ENCODE results near the gene HNRNPK. TPM values are rescaled to one million over a fixed set of nuclear protein-coding genes. Genes with fewer than 3 reads are reported as not detected.
A peak's percentile ranks its signal among the peaks of the same experiment; 100 is the strongest.

Gene HNRNPK
- total RNA-seq, 4 donors from 2014 or later, result 282 to 404 (median 349) TPM

GRCh38 chr9:83977196-83977595, 2.8 kb downstream of the HNRNPK start:
- Histone ChIP-seq H3K27ac (peak overlapping the region in 1 of 4 donors; percentile 99), H3K36me3 (peaks cover 15 to 48% (median 24%) of the 10 kb centered on the region in 3 donors), H3K4me1 (peaks cover 6 to 65% (median 23%) of the 10 kb centered on the region in 4 donors), H3K4me3 (peak overlapping the region in 1 of 4 donors; percentile 90), H3K27me3 (no peaks in the 10 kb centered on the region), H3K9me3 (no peaks in the 10 kb centered on the region)
- DNase-seq (ENCODE audit: low spot score in 2 of 2), result no peak
- TF ChIP-seq CTCF (IDR thresholded peaks at IDR 0.05), result no peak
- TF ChIP-seq EP300 (IDR thresholded peaks at IDR 0.05), result no peak
- WGBS, 2 donors, result 42 to 53% methylated on average over 1 of the region's 1 CpG

DNA sequence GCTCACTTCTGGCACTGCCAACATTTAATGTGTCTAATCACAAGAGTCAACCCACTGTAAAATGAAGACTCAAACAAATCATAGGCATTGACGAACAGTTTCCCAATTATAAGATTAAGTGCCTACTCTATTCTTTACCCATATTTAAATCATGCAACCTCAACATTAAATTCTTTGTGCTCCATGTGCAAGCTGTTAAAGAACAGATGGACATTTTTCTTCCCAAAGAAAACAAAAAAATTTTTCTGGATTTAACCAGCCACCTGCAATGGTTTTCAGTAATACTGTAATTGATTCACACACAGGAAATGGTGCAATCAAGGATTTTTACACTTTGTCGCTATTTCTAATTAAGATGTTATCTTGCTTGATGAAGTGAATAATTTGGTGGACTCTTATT, 3.6 kb downstream of the HNRNPK start:
- Histone ChIP-seq H3K36me3 (peaks cover 21 to 57% (median 26%) of the 10 kb centered on the region in 3 donors), H3K4me1 (peaks cover 6 to 65% (median 18%) of the 10 kb centered on the region in 4 donors), H3K27me3 (no peaks in the 10 kb centered on the region), H3K4me3 (no peak overlapping the region), H3K9me3 (no peaks in the 10 kb centered on the region), H3K27ac (no peak overlapping the region)
- DNase-seq (ENCODE audit: low spot score in 2 of 2), result no peak
- 52 to 62% methylated on average over 2 of the region's 2 CpGs for WGBS, 2 donors
- no peak for TF ChIP-seq POLR2A (IDR thresholded peaks at IDR 0.05)
- TF ChIP-seq EP300 (IDR thresholded peaks at IDR 0.05), result no peak
- TF ChIP-seq CTCF (IDR thresholded peaks at IDR 0.05), result no peak

DNA sequence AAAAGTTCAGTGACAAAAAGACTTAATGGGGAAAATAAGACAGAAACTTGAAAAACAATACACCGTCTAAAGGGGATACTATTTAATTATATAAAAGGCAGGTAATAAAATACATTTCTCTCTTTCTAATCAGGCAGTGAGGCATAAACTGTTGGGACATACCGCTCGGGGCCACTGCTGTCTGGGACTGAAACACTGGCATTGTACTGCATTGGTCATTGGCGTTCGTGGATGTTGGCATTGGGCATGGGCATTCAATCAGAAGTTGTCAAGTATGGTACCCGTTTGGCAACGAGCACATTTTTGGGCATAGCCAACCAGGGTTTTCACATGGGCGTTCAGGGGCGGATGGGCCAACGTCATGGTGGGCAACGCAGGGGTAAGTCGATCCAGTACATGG, 4.7 kb downstream of the HNRNPK start:
- H3K9me3 ChIP-seq, result no peaks in the 10 kb centered on the region
- 84 to 91% methylated on average over 12 of the region's 12 CpGs for WGBS, 2 donors
- peaks cover 28 to 67% (median 32%) of the 10 kb centered on the region in 3 donors for H3K36me3 ChIP-seq
- H3K4me3 ChIP-seq, result no peak overlapping the region
- no peak for TF ChIP-seq EP300 (IDR thresholded peaks at IDR 0.05)
- TF ChIP-seq POLR2A (IDR thresholded peaks at IDR 0.05), result no peak
- no peaks in the 10 kb centered on the region for H3K27me3 ChIP-seq
- no peak for DNase-seq (ENCODE audit: low spot score in 2 of 2)
- H3K27ac ChIP-seq, result no peak overlapping the region
- peaks cover 6 to 64% (median 18%) of the 10 kb centered on the region in 4 donors for H3K4me1 ChIP-seq

- TF ChIP-seq EP300 (IDR thresholded peaks at IDR 0.05), result no peak
- TF ChIP-seq CTCF (IDR thresholded peaks at IDR 0.05), result no peak
- TF ChIP-seq POLR2A (IDR thresholded peaks at IDR 0.05), result no peak
- H3K27ac ChIP-seq, result no peak overlapping the region
- 81 to 82% methylated on average over 2 of the region's 2 CpGs for WGBS, 2 donors
- H3K36me3 ChIP-seq, result peaks cover 28 to 95% (median 43%) of the 10 kb centered on the region in 3 donors
- no peak for DNase-seq (ENCODE audit: low spot score in 2 of 2)
- H3K9me3 ChIP-seq, result no peaks in the 10 kb centered on the region
- H3K27me3 ChIP-seq, result no peaks in the 10 kb centered on the region
- peaks cover 4 to 61% (median 11%) of the 10 kb centered on the region in 4 donors for H3K4me1 ChIP-seq
- H3K4me3 ChIP-seq, result no peak overlapping the region
Measured at GRCh38 chr9:83972286-83972685, 7.7 kb downstream of the HNRNPK start.

DNA sequence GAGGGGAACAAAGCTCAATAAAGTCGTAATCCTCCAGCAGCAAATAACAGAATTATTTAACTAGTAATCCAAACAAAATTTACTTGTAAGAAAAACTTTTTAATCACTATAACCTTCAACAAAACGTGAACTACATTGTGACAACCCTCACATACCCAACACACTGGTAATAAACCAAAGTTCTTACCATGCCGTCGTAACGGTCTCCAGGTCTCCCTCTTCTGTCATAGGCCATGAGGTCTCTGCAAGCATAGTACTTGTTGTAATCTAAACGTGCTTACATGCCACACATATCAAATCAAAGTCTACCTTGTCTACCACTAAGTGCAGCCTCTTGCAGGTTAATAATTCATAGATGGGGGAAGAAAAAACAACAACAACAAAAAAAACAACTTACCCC, 8.5 kb downstream of the HNRNPK start:
- 77 to 83% methylated on average over 6 of the region's 6 CpGs for WGBS, 2 donors
- no peaks in the 10 kb centered on the region for H3K27me3 ChIP-seq
- H3K36me3 ChIP-seq, result peaks cover 28 to 98% (median 43%) of the 10 kb centered on the region in 3 donors
- no peaks in the 10 kb centered on the region for H3K9me3 ChIP-seq
- H3K4me1 ChIP-seq, result peaks cover 0 to 59% (median 6%) of the 10 kb centered on the region in 4 donors
- no peak overlapping the region for H3K27ac ChIP-seq
- H3K4me3 ChIP-seq, result no peak overlapping the region
- TF ChIP-seq POLR2A (IDR thresholded peaks at IDR 0.05) (no peak), CTCF (IDR thresholded peaks at IDR 0.05) (no peak), EP300 (IDR thresholded peaks at IDR 0.05) (no peak)
- DNase-seq (ENCODE audit: low spot score in 2 of 2), result no peak

DNA sequence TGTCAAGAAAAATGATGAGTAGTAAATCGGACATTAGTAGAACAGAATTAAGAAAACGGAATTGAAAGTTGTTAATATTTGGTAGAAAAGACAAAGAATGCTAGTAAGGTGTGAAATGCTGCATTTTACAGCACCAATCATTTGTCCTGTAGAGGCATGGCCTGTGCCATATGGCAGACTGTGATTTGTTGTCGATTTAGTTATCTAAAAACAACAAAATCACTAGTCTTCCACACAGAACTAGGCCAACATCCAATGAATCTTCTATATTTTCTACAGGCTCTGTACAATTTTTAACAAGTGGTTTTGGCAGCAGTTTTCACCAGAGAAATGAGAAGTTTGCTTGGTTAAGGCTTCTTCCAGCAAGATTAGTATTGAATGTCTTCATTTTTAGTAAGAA, 10.4 kb downstream of the HNRNPK start:
- WGBS, 2 donors, result 81 to 82% methylated on average over 3 of the region's 3 CpGs
- peaks cover 16 to 88% (median 43%) of the 10 kb centered on the region in 3 donors for H3K36me3 ChIP-seq

More for the DNA sequence above, 10.4 kb downstream of the HNRNPK start:
- Histone ChIP-seq H3K27me3 (no peaks in the 10 kb centered on the region), H3K9me3 (no peaks in the 10 kb centered on the region), H3K27ac (no peak overlapping the region), H3K4me3 (no peak overlapping the region), H3K4me1 (peaks cover 0 to 49% (median under 1%) of the 10 kb centered on the region in 4 donors)
- no peak for DNase-seq (ENCODE audit: low spot score in 2 of 2)
- no peak for TF ChIP-seq POLR2A (IDR thresholded peaks at IDR 0.05)
- TF ChIP-seq CTCF (IDR thresholded peaks at IDR 0.05), result no peak
- no peak for TF ChIP-seq EP300 (IDR thresholded peaks at IDR 0.05)

Measured in tibial nerve (tissue), 4 donors.